Pancreas (tissue), 10 donors: ENCODE results near the gene DPP4. TPM values are rescaled to one million over a fixed set of nuclear protein-coding genes. Genes with fewer than 3 reads are reported as not detected.

ENCODE experiments used
- ATAC-seq, 4 donors: fragments of 200-7000 bp; cut with Tn5 transposase; one replicate each; pipeline versions ENCODE4 v1.8.0 to v1.9.1; 2020; ENCODE audit warnings: mild to moderate bottlenecking in 4 of 4, moderate library complexity in 4 of 4
- DNase-seq, 6 donors: peaks; one replicate each; pipeline ENCODE4 v3.0.0-alpha.2; 2020
- FAIRE-seq: peaks from 2 replicates; lab custom pipeline; 2012; peaks lifted over from hg19 to GRCh38; lab: Jason Lieb, UNC
- H3K27ac ChIP-seq, 4 donors: fragments of 200-600 bp; sonication (generic); 1 replicate in 3 of 4; 2 replicates in 1 of 4; pipeline versions ENCODE4 v1.5.0 to v1.8.0; 2020
- H3K27me3 ChIP-seq, 4 donors: fragments of 200-600 bp; one replicate each; pipeline ENCODE4 v1.8.0; 2021
- H3K36me3 ChIP-seq, 3 donors: fragments of 200-600 bp; sonication (generic) in 1 of 3; one replicate each; pipeline versions ENCODE4 v1.5.0 to v1.8.0; 2020 to 2021
- H3K4me1 ChIP-seq, 3 donors: fragments of 200-600 bp; one replicate each; pipeline ENCODE4 v1.8.0; 2021
- H3K4me3 ChIP-seq, 4 donors: fragments of 200-600 bp; sonication (generic) in 2 of 4; one replicate each; pipeline versions ENCODE4 v1.5.0 to v1.8.0; 2020 to 2021
- H3K9me3 ChIP-seq, 4 donors: fragments of 200-600 bp; one replicate each; pipeline ENCODE4 v1.8.0; 2021
- CTCF ChIP-seq, 4 donors: fragments of 200-600 bp; sonication (generic) in 3 of 4; IDR thresholded peaks; one replicate each; pipeline versions ENCODE4 v1.5.0 to v1.8.0; 2021; ENCODE audit warnings: antibody characterized with exemption in 4 of 4
- WGBS, 2 donors: extraction: QIAGEN DNeasy Blood & Tissue Kit; methylation state at CpG; one replicate each; pipeline ENCODE4 v1.1.7; 2013; 5-methylcytosine and 5-hydroxymethylcytosine counted together
- intact Hi-C, 3 donors: fragments of 100-400 bp; cut with DNase I; formaldehyde crosslinking; loops; one replicate each; pipeline versions ENCODE4 v1.11.1 to v1.14.2; 2022
- polyA plus RNA-seq, 2 donors: library from polyadenylated mRNA; stranded (reverse); fragments of 200-250 nt; gene quantifications; one replicate each; pipeline ENCODE4 v1.2.3, GENCODE V29; 2013
- total RNA-seq, 6 donors: library from RNA; stranded (reverse); fragmentation: NEBNext Ultra II Directional in 4 of 6; extraction: Animal tissue kit (Norgen Biotek cat#: 25700) in 4 of 6; gene quantifications; one replicate each; pipeline versions ENCODE4 v1.2.1 to v1.2.4, GENCODE V29; 2021 to 2023
- donor health status: healthy with polysubstance abuse.
- donor health status: DM: no; HTN: no; CAD: no; lungs with moderate emphysema.
- donor health status: DM: no; HTN: no; CAD: no.
- donor health status: control.
- donor health status: control.
- donor health status: Bipolar disorder and iron deficiency.
- donor health status: DM: yes; HTN: yes; CAD: no.
- donor health status: DM: no; HTN: no; CAD: no.
- donor health status: DM: no; HTN: no; CAD: no.
- donor health status: DM: yes; HTN: yes; CAD: no.

Gene DPP4
- total and polyA plus RNA-seq, 8 donors = 0.98 to 6.4 (median 2.4) TPM

- Histone ChIP-seq H3K4me1 (no peaks in the 10 kb centered on the region), H3K4me3 (no peak overlapping the region), H3K9me3 (no peaks in the 10 kb centered on the region), H3K27ac (no peak overlapping the region), H3K27me3 (no peaks in the 10 kb centered on the region), H3K36me3 (no peaks in the 10 kb centered on the region)
- no peak for TF ChIP-seq CTCF (IDR thresholded peaks at IDR 0.05)
- ATAC-seq (no peak), DNase-seq (no peak), FAIRE-seq (no peak)
- WGBS, 2 donors = 89 to 94% methylated on average over 2 of the region's 2 CpGs
- intact Hi-C loops = no loop called here
Observed at GRCh38 chr2:162062559-162062958, 11.5 kb downstream of the DPP4 start.

GRCh38 chr2:162061021-162061420 lies 13.0 kb downstream of the DPP4 start:
- DNase-seq (no peak), FAIRE-seq (no peak), ATAC-seq (no peak)
- intact Hi-C loops = no loop called here
- Histone ChIP-seq H3K9me3 (no peaks in the 10 kb centered on the region), H3K27ac (no peak overlapping the region), H3K4me3 (no peak overlapping the region), H3K27me3 (no peaks in the 10 kb centered on the region), H3K36me3 (no peaks in the 10 kb centered on the region), H3K4me1 (no peaks in the 10 kb centered on the region)
- no peak for TF ChIP-seq CTCF (IDR thresholded peaks at IDR 0.05)
- 89 to 97% methylated on average over 2 of the region's 2 CpGs for WGBS, 2 donors

DNA sequence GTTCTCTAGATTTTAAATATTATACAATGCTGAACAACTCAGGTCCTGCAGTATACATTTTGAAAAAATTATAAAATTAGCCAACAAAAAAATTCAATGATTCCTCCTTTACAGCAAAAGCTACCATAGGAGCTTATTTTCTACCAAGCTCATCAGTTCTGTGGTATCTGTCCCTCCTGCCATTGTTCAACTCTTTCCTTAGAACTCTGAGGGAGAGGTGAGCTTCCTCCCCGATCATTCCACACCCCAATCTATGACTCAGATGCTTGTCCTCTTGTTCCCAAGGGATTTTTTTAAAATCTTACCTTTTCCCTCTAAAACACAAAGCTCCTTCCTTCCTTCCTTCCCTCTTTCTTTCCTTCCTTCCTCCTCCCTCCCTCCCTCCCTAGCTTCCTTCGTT lies 13.5 kb downstream of the DPP4 start:
- Histone ChIP-seq H3K36me3 (no peaks in the 10 kb centered on the region), H3K9me3 (no peaks in the 10 kb centered on the region), H3K27ac (no peak overlapping the region), H3K27me3 (no peaks in the 10 kb centered on the region), H3K4me1 (no peaks in the 10 kb centered on the region), H3K4me3 (no peak overlapping the region)
- FAIRE-seq (no peak), DNase-seq (no peak), ATAC-seq (no peak)
- 52 to 73% methylated on average over 2 of the region's 2 CpGs for WGBS, 2 donors
- intact Hi-C loops = no loop called here
- TF ChIP-seq CTCF (IDR thresholded peaks at IDR 0.05) = no peak

DNA sequence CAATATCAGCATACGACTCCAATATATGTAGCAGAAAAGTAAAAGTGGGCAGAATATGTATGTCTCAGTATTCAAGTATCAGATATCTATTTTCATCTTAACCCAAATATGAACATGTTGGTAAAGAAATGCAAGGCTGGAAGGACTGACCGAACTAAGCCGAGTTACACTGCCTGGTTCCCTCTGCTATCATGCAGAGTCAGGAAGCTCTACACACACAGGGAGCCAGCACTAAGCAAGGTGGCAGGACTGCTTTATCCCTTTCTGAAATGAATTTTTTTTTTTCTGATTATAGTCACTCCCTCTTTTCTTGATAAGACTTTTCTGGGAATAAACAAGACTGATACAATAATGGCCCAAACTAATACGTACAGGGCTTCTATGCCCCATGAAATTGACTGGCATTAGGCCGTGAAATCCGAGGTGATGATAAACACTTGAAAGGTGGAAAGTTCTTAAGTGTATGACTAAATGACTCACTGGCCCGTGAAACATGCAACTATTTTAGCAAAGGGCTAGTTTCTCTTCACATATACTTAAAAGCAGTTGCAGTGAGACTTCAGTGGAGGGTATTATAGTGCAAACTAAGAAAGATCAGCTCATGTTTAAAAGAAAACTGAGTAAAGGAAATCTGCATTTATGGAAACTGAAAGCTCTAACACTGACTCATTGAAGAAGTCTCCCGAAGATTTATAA lies 14.9 kb downstream of the DPP4 start:
- no peaks in the 10 kb centered on the region for H3K9me3 ChIP-seq
- ATAC-seq (peak in 1 of 4 donors; percentile 27), DNase-seq (no peak), FAIRE-seq (no peak)
- H3K4me1 ChIP-seq = no peaks in the 10 kb centered on the region
- H3K27me3 ChIP-seq = no peaks in the 10 kb centered on the region
- 72 to 79% methylated on average over 8 of the region's 8 CpGs for WGBS, 2 donors
- no peak for TF ChIP-seq CTCF (IDR thresholded peaks at IDR 0.05)
- no peak overlapping the region for H3K4me3 ChIP-seq
- intact Hi-C loops = no loop called here
- no peaks in the 10 kb centered on the region for H3K36me3 ChIP-seq
- no peak overlapping the region for H3K27ac ChIP-seq

- DNase-seq (no peak), ATAC-seq (no peak), FAIRE-seq (no peak)
- Histone ChIP-seq H3K4me1 (no peaks in the 10 kb centered on the region), H3K36me3 (no peaks in the 10 kb centered on the region), H3K4me3 (no peak overlapping the region), H3K9me3 (no peaks in the 10 kb centered on the region), H3K27ac (no peak overlapping the region), H3K27me3 (no peaks in the 10 kb centered on the region)
- 54 to 62% methylated on average over 1 of the region's 1 CpG for WGBS, 2 donors
- intact Hi-C loops = no loop called here
- TF ChIP-seq CTCF (IDR thresholded peaks at IDR 0.05) = no peak
Observed at GRCh38 chr2:162057426-162057825, 16.6 kb downstream of the DPP4 start.
